IMR-90 (cell line): ENCODE results near the gene CD24. TPM values are rescaled to one million over a fixed set of nuclear protein-coding genes. Genes with fewer than 3 reads are reported as not detected.

Source experiments
- ATAC-seq: fragments of 200-7000 bp; cut with Tn5 transposase; 2 replicates; pipeline ENCODE4 v1.9.1; 2020; ENCODE audit warnings: low read depth, mild to moderate bottlenecking, moderate library complexity
- BruUV-seq: library from RNA; stranded (reverse); fragments of 400-500 nt; replicated peaks from 2 replicates; lab custom pipeline; 2021; lab: Mats Ljungman, UMichigan
- CTCF ChIA-PET: fragments of 300-600 bp; formaldehyde crosslinking; extraction: SDS; loops from one replicate; lab custom pipeline; 2021; ENCODE audit warnings: antibody characterized with exemption; lab: Yijun Ruan, JAX
- POLR2A ChIA-PET: fragments of 300-600 bp; sonication (Branson Sonifier 250); formaldehyde crosslinking; loops from one replicate; lab custom pipeline; 2022; ENCODE audit warnings: antibody characterized with exemption; ENCODE audit not compliant: unreplicated experiment; lab: Charles Lee
- DNase-seq: peaks from one replicate; pipeline ENCODE4 v3.0.0; 2013
- H2AFZ ChIP-seq: replicated peaks from 2 replicates; pipeline ENCODE3; 2013; ENCODE audit warnings: low read length, mild to moderate bottlenecking; ENCODE audit not compliant: poor library complexity
- H2AK5ac ChIP-seq: 2 replicates; pipeline ENCODE4 v1.6.1; 2013; ENCODE audit warnings: low read depth, low read length, inconsistent platforms
- H2AK9ac ChIP-seq: replicated peaks from 2 replicates; pipeline ENCODE3; 2013; ENCODE audit warnings: mild to moderate bottlenecking, low read depth, low read length, moderate library complexity; ENCODE audit not compliant: poor library complexity
- H2BK120ac ChIP-seq: 2 replicates; pipeline ENCODE4 v1.6.1; 2013; ENCODE audit warnings: low read depth, low read length, inconsistent platforms
- H2BK15ac ChIP-seq: 3 replicates; pipeline ENCODE4 v1.6.1; 2013; ENCODE audit warnings: low read depth, low read length, inconsistent platforms
- H2BK20ac ChIP-seq: 2 replicates; pipeline ENCODE4 v1.6.1; 2013; ENCODE audit warnings: low read depth, mild to moderate bottlenecking, inconsistent platforms, low read length, moderate library complexity
- H2BK5ac ChIP-seq: 2 replicates; pipeline ENCODE4 v1.6.1; 2013; ENCODE audit warnings: mild to moderate bottlenecking, low read depth, low read length, inconsistent platforms; ENCODE audit not compliant: poor library complexity, severe bottlenecking
- H3K14ac ChIP-seq: replicated peaks from 2 replicates; pipeline ENCODE4 v1.6.1; 2013; ENCODE audit warnings: low read depth, low read length, inconsistent platforms
- H3K18ac ChIP-seq: 2 replicates; pipeline ENCODE4 v1.6.1; 2013; ENCODE audit warnings: low read depth, low read length, control low read depth
- H3K23ac ChIP-seq: 2 replicates; pipeline ENCODE4 v1.6.1; 2013; ENCODE audit warnings: low read depth, low read length, inconsistent platforms
- H3K27ac ChIP-seq: 2 replicates; pipeline ENCODE4 v1.5.1; 2013; ENCODE audit warnings: mild to moderate bottlenecking, control low read depth, low read length; ENCODE audit not compliant: insufficient read depth
- H3K27me3 ChIP-seq: 2 replicates; pipeline ENCODE4 v1.6.1; 2013; ENCODE audit warnings: low read length; ENCODE audit not compliant: control insufficient read depth, insufficient read depth
- H3K36me3 ChIP-seq: 2 replicates; pipeline ENCODE4 v1.6.1; 2013; ENCODE audit warnings: low read length, mixed read lengths; ENCODE audit not compliant: control insufficient read depth, insufficient read depth
- H3K4ac ChIP-seq: 2 replicates; pipeline ENCODE4 v1.6.1; 2013; ENCODE audit warnings: low read depth, low read length, inconsistent platforms
- H3K4me1 ChIP-seq: 2 replicates; pipeline ENCODE4 v1.6.1; 2013; ENCODE audit warnings: low read length, mixed read lengths; ENCODE audit not compliant: control insufficient read depth, insufficient read depth
- H3K4me2 ChIP-seq: 2 replicates; pipeline ENCODE4 v1.6.1; 2013; ENCODE audit warnings: low read depth, mild to moderate bottlenecking, control low read depth, low read length, moderate library complexity
- H3K4me3 ChIP-seq: 2 replicates; pipeline ENCODE4 v1.5.1; 2013; ENCODE audit warnings: low read depth, mild to moderate bottlenecking, control low read depth, low read length, moderate library complexity; ENCODE audit not compliant: insufficient read depth
- H3K56ac ChIP-seq: 2 replicates; pipeline ENCODE4 v1.6.1; 2013; ENCODE audit warnings: low read length, inconsistent platforms; ENCODE audit not compliant: insufficient read depth; ENCODE audit errors: extremely low read depth
- H3K79me1 ChIP-seq, 2 experiments: 2 replicates each; pipeline ENCODE4 v1.6.1; 2013; ENCODE audit warnings: low read length in 2 of 2, inconsistent platforms in 1 of 2, low read depth in 1 of 2
- H3K9ac ChIP-seq: 2 replicates; pipeline ENCODE4 v1.6.1; 2013; ENCODE audit warnings: low read depth, low read length, control low read depth
- H3K9me1 ChIP-seq: 2 replicates; pipeline ENCODE4 v1.6.1; 2013; ENCODE audit warnings: low read length, inconsistent platforms; ENCODE audit not compliant: insufficient read depth
- H3K9me3 ChIP-seq: 2 replicates; pipeline ENCODE4 v1.6.1; 2013; ENCODE audit warnings: low read length; ENCODE audit not compliant: control insufficient read depth, insufficient read depth
- H4K20me1 ChIP-seq: 2 replicates; pipeline ENCODE4 v1.6.1; 2013; ENCODE audit warnings: low read length, inconsistent platforms; ENCODE audit not compliant: insufficient read depth
- H4K5ac ChIP-seq: 2 replicates; pipeline ENCODE4 v1.6.1; 2013; ENCODE audit warnings: mild to moderate bottlenecking, low read depth, low read length, control low read depth
- H4K8ac ChIP-seq, 2 experiments: 2 replicates each; pipeline ENCODE4 v1.6.1; 2013; ENCODE audit warnings: low read depth in 2 of 2, low read length in 2 of 2, control low read depth in 1 of 2, inconsistent platforms in 1 of 2
- H4K91ac ChIP-seq: 2 replicates; pipeline ENCODE4 v1.6.1; 2013; ENCODE audit warnings: low read depth, low read length, inconsistent platforms; ENCODE audit not compliant: insufficient read depth
- SMC3 ChIP-seq: fragments of 150-350 bp; IDR thresholded peaks from 2 replicates; pipeline ENCODE4 v1.6.1; 2016; ENCODE audit warnings: low read depth, mild to moderate bottlenecking, antibody characterized with exemption, low read length, moderate library complexity
- WGBS, 2 experiments: methylation state at CpG; one replicate each; pipeline versions ENCODE4 v1.1.5 to v1.1.7; 2013; ENCODE audit warnings: missing lambda C conversion rate in 2 of 2; ENCODE audit not compliant: insufficient read length in 1 of 2; ENCODE audit errors: extremely low coverage in 2 of 2; 5-methylcytosine and 5-hydroxymethylcytosine counted together
- dilution Hi-C: fragments of 300-500 bp; cut with HindIII; formaldehyde crosslinking; loops from one replicate; pipeline ENCODE4 v1.14.3; 2018; ENCODE audit warnings: low sequenced_read_pairs; ENCODE audit not compliant: unreplicated experiment
- in situ Hi-C: fragments of 300-500 bp; cut with MboI; formaldehyde crosslinking; loops from 3 replicates; pipeline ENCODE4 v1.14.3; 2019; ENCODE audit warnings: low sequenced_read_pairs, inconsistent platforms, mixed read lengths
- intact Hi-C: fragments of 100-400 bp; cut with micrococcal nuclease; formaldehyde crosslinking; loops from 2 replicates; pipeline ENCODE4 v1.10.0; 2022
- polyA plus RNA-seq, 3 experiments: library from polyadenylated mRNA; depleted of rRNA; stranded (reverse); fragments of >200 nt; gene quantifications; 2 replicates each; pipeline ENCODE4 v1.2.3, GENCODE V29; 2012; ENCODE audit warnings: low replicate concordance in 1 of 3
- total RNA-seq: library from RNA; depleted of rRNA; stranded (reverse); fragments of >200 nt; gene quantifications from 2 replicates; pipeline ENCODE4 v1.2.3, GENCODE V29; 2012
- TF ChIP-seq, protein P1 (sequence below): conservative IDR thresholded peaks from 2 replicates; pipeline ENCODE4 v1.5.1; 2012; ENCODE audit warnings: mild to moderate bottlenecking, low read depth, low read length, improper control_type of control experiment

Gene CD24
- total and polyA plus RNA-seq, 2 of the 4 experiments (the other 2 are of a cell fraction): 0.07 to 0.18 TPM

DNA sequence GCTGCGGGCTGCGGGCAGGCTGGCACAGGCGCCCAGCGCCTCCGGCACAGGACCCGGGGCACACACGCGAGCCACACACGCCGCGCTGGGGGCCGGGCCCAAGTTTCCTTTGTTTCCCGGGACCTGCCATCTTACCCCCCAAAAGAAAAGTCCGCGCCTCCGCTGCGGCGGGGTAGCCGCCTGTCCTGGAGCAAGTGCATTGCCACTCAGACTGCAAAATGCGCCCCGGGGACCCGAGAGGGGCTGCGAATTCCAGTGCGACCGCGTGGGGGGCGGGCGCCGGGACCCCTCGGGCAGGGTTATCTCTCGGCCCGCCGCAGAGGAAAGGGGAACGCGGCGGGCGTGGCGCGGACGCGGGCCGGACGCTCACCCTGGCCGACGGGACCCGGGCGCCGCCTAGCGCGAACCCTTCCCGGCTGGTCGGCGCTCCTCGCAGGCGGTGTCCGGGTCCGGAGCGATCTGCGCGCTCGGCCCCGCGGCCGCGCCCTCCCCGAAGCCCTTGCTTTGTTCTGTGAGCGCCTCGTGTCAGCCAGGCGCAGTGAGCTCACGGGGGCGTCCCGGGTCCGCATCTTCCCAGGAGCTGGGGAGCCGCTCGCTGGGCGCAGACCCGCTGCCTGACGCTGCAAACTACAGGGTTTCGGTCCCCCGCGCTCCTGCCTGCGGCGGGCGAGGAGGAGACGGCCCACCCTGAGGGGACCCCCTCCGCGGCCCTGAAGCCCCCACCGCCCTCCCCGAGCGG is 639 bp upstream of the CD24 start:
- Histone ChIP-seq H3K27ac (no peak overlapping the region), H3K4me3 (peak overlapping the region; percentile 45), H2AK9ac (no peak overlapping the region), H3K4ac (no peak overlapping the region), H3K4me1 (no peaks in the 10 kb centered on the region), H4K5ac (no peak overlapping the region), H3K79me1 (no peaks in the 10 kb centered on the region), H3K23ac (no peak overlapping the region), H2AFZ (peak overlapping the region; percentile 76), H2AK5ac (no peak overlapping the region), H3K56ac (no peak overlapping the region), H3K4me2 (peak overlapping the region; percentile 86), H3K9ac (no peak overlapping the region), H2BK15ac (no peak overlapping the region), H3K9me1 (no peaks in the 10 kb centered on the region), H2BK120ac (no peak overlapping the region), H4K8ac (no peak overlapping the region), H3K9me3 (no peaks in the 10 kb centered on the region; the same call in 1 of the 2 replicates), H2BK5ac (no peak overlapping the region), H3K27me3 (peaks cover 53% of the 10 kb centered on the region), H2BK20ac (no peak overlapping the region), H3K18ac (no peak overlapping the region), H3K14ac (no peak overlapping the region), H4K91ac (no peak overlapping the region), H4K20me1 (no peaks in the 10 kb centered on the region), H3K36me3 (no peaks in the 10 kb centered on the region)
- dilution Hi-C loops: loop anchor here (25.0 kb wide), 1 partner anchor 513 kb away; no protein-coding TSS in a partner anchor
- ATAC-seq: peak; percentile 91
- intact Hi-C loops: loop anchor here (5.0 kb wide), 1 partner anchor 463 kb away; no protein-coding TSS in a partner anchor
- no peak for TF ChIP-seq SMC3
- TF ChIP-seq, protein P1, sequence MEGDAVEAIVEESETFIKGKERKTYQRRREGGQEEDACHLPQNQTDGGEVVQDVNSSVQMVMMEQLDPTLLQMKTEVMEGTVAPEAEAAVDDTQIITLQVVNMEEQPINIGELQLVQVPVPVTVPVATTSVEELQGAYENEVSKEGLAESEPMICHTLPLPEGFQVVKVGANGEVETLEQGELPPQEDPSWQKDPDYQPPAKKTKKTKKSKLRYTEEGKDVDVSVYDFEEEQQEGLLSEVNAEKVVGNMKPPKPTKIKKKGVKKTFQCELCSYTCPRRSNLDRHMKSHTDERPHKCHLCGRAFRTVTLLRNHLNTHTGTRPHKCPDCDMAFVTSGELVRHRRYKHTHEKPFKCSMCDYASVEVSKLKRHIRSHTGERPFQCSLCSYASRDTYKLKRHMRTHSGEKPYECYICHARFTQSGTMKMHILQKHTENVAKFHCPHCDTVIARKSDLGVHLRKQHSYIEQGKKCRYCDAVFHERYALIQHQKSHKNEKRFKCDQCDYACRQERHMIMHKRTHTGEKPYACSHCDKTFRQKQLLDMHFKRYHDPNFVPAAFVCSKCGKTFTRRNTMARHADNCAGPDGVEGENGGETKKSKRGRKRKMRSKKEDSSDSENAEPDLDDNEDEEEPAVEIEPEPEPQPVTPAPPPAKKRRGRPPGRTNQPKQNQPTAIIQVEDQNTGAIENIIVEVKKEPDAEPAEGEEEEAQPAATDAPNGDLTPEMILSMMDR: peak; percentile 11; the same call in 1 of the 2 replicates
- BruUV-seq: no TSS peak
- ChIA-PET CTCF (no interaction called here), POLR2A (no interaction called here)
- WGBS, 2 experiments: 0% methylated on average over 3 of the region's 90 CpGs; no CpG with 5 or more reads in 1 of the 2 experiments
- no peak for DNase-seq
- in situ Hi-C loops: loop anchor here (25.0 kb wide), 1 partner anchor 638 kb away; the partner anchor contains the start of gene ATG5
